ENCODE data around the gene CCDC188.

DNA sequence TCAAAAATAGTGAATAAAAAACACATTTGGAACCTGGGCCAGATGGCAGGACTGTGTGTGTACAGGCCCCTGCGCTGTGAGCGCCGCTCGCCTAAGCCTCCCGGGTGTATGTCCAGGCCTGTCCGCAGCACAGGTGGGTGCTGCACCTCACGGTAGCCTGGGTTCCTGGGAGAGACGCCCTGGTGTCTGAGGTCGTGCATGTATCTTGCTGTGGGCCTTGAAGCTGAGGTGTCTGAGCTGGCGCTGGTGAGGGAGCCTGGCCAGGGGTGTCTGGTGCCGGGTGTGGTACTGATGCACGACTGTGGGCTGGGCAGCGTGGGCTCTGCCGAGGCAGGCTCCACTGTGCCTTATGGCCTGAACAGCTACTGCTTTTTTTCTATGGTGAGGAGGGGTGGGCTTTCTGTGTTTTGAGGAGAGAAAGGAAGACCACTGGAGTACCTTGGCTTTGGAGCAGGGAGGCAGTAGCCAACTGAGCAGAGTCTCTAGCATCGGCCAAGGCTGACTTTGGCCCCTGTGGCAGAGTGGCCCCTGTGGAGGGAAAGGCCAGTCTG is 23.5 kb downstream of the CCDC188 start:
- no peak for TF ChIP-seq GATA3 (IDR thresholded peaks at IDR 0.05; ENCODE audit: low read depth, low read length)
- TF ChIP-seq GATA2 (IDR thresholded peaks at IDR 0.05; ENCODE audit: low read depth, low read length) = no peak
